Measurements from ENCODE around the gene TMEM132E. TPM values are rescaled to one million over a fixed set of nuclear protein-coding genes. Genes with fewer than 3 reads are reported as not detected.

TMEM132E gene
- total RNA-seq, 2 donors from 2014 or later = 0.15 TPM; not detected in 1

DNA sequence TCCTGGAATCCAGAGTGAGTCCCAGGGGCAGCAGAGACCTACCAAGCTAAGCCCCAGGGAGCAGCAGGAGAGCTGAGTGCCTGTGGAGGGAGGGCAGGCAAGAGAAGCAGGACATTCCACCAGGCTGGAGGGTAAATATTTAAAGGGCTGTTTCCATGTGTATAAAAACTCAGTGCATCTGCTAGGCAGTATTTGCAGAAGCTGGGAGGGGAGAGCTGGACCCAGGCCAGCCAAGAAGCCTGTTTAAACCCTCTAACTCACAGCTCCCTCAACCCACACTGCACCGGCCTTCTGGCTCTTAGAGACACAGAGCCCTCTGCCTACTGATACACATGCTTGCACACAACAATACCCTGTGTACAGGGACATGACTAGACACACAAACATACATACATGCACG lies 22.5 kb upstream of the TMEM132E start:
- no peak overlapping the region for H3K9ac ChIP-seq (ENCODE audit: extremely low read depth, low read length, poor library complexity, severe bottlenecking)
- no peak overlapping the region for H3K4me3 ChIP-seq (ENCODE audit: low read length)
- peaks cover 58% of the 10 kb centered on the region for H3K27me3 ChIP-seq (ENCODE audit: control insufficient read depth, insufficient read depth, low read length, poor library complexity, severe bottlenecking)
- Mint-ChIP-seq H3K36me3 (ENCODE audit: low read depth) (no peaks in the 10 kb centered on the region), H3K4me3 (no peak overlapping the region), H3K27ac (no peak overlapping the region), H3K9me3 (no peaks in the 10 kb centered on the region), H3K27me3 (ENCODE audit: insufficient read depth) (peaks cover 24% of the 10 kb centered on the region), H3K4me1 (no peaks in the 10 kb centered on the region)
- H3K4me1 ChIP-seq (ENCODE audit: control insufficient read depth, insufficient read depth, low read length) = no peaks in the 10 kb centered on the region
- 85% methylated on average over 2 of the region's 2 CpGs; no CpG with 5 or more reads in 1 of the 2 experiments for WGBS, 2 experiments (ENCODE audit: insufficient coverage in 1 of 2, insufficient read length in 1 of 2)
- TF ChIP-seq, protein P1, sequence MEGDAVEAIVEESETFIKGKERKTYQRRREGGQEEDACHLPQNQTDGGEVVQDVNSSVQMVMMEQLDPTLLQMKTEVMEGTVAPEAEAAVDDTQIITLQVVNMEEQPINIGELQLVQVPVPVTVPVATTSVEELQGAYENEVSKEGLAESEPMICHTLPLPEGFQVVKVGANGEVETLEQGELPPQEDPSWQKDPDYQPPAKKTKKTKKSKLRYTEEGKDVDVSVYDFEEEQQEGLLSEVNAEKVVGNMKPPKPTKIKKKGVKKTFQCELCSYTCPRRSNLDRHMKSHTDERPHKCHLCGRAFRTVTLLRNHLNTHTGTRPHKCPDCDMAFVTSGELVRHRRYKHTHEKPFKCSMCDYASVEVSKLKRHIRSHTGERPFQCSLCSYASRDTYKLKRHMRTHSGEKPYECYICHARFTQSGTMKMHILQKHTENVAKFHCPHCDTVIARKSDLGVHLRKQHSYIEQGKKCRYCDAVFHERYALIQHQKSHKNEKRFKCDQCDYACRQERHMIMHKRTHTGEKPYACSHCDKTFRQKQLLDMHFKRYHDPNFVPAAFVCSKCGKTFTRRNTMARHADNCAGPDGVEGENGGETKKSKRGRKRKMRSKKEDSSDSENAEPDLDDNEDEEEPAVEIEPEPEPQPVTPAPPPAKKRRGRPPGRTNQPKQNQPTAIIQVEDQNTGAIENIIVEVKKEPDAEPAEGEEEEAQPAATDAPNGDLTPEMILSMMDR (conservative IDR thresholded peaks at IDR 0.05) = no peak
- H3K36me3 ChIP-seq (ENCODE audit: control insufficient read depth, insufficient read depth, low read length) = no peaks in the 10 kb centered on the region
- H3K9me3 ChIP-seq (ENCODE audit: control insufficient read depth, low read length) = no peaks in the 10 kb centered on the region
- no peak overlapping the region for H3K27ac ChIP-seq (ENCODE audit: low read depth, low read length)
- no peak for DNase-seq

DNA sequence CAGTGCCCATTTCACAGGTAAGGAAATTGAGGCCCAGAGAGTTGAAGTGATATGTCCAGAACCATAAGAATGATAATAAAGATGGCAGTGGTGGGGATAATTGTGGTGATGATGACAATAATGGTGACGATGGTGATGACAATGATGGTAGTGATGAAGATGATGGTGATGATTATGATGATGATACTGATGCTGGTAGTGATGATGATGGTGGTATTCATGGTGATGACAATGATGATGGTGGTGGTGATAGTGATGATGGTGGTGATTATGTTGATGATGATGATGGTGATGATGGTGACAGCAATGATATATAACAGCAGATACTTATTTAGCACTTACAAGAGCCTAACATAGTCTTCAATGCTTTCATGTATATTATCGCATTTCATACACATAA lies 18.1 kb upstream of the TMEM132E start:
- DNase-seq = no peak
- Mint-ChIP-seq H3K36me3 (ENCODE audit: low read depth) (no peaks in the 10 kb centered on the region), H3K27me3 (ENCODE audit: insufficient read depth) (peaks cover 16% of the 10 kb centered on the region), H3K4me1 (no peaks in the 10 kb centered on the region), H3K9me3 (no peaks in the 10 kb centered on the region), H3K4me3 (no peak overlapping the region), H3K27ac (no peak overlapping the region)
- TF ChIP-seq, protein P1 (conservative IDR thresholded peaks at IDR 0.05) = no peak
- Histone ChIP-seq H3K27me3 (ENCODE audit: control insufficient read depth, insufficient read depth, low read length, poor library complexity, severe bottlenecking) (peaks cover 83% of the 10 kb centered on the region), H3K9me3 (ENCODE audit: control insufficient read depth, low read length) (no peaks in the 10 kb centered on the region), H3K9ac (ENCODE audit: extremely low read depth, low read length, poor library complexity, severe bottlenecking) (no peak overlapping the region), H3K36me3 (ENCODE audit: control insufficient read depth, insufficient read depth, low read length) (no peaks in the 10 kb centered on the region), H3K27ac (ENCODE audit: low read depth, low read length) (no peak overlapping the region), H3K4me3 (ENCODE audit: low read length) (no peak overlapping the region), H3K4me1 (ENCODE audit: control insufficient read depth, insufficient read depth, low read length) (no peaks in the 10 kb centered on the region)
- WGBS, 2 experiments (ENCODE audit: insufficient coverage in 1 of 2, insufficient read length in 1 of 2) = 95 to 100% methylated on average over 1 to 2 of the region's 2 CpGs

DNA sequence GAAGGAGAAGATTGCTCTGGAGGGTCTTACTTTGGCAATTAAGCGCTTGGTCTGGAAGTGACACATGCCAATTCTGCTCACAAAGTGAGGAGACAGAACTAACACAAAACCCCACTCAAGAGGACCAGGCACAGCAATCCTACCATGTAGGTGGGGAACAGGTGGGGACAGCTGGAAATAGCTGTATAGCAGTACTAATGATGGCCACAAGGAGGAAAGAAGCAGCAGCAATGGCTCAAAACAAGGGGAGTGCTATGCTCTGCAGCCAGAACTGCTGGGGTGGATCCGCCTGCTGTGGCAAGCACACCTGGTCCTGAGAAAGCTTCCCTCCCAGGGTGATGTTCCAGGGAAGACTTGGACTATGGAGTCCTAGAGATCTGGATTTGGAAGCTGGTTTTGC lies 17.0 kb upstream of the TMEM132E start:
- Mint-ChIP-seq H3K27me3 (ENCODE audit: insufficient read depth) (peaks cover 16% of the 10 kb centered on the region), H3K27ac (no peak overlapping the region), H3K4me3 (no peak overlapping the region), H3K4me1 (no peaks in the 10 kb centered on the region), H3K9me3 (no peaks in the 10 kb centered on the region), H3K36me3 (ENCODE audit: low read depth) (no peaks in the 10 kb centered on the region)
- TF ChIP-seq, protein P1 (conservative IDR thresholded peaks at IDR 0.05) = peak; percentile 79
- peaks cover 88% of the 10 kb centered on the region for H3K27me3 ChIP-seq (ENCODE audit: control insufficient read depth, insufficient read depth, low read length, poor library complexity, severe bottlenecking)
- H3K4me3 ChIP-seq (ENCODE audit: low read length) = no peak overlapping the region
- no peaks in the 10 kb centered on the region for H3K4me1 ChIP-seq (ENCODE audit: control insufficient read depth, insufficient read depth, low read length)
- no peak overlapping the region for H3K27ac ChIP-seq (ENCODE audit: low read depth, low read length)
- 52 to 60% methylated on average over 1 to 2 of the region's 2 CpGs for WGBS, 2 experiments (ENCODE audit: insufficient coverage in 1 of 2, insufficient read length in 1 of 2)
- peak; percentile 82 for DNase-seq
- no peaks in the 10 kb centered on the region for H3K36me3 ChIP-seq (ENCODE audit: control insufficient read depth, insufficient read depth, low read length)
- H3K9me3 ChIP-seq (ENCODE audit: control insufficient read depth, low read length) = no peaks in the 10 kb centered on the region
- H3K9ac ChIP-seq (ENCODE audit: extremely low read depth, low read length, poor library complexity, severe bottlenecking) = no peak overlapping the region
